OCI-LY7 (cell line): Measurements from ENCODE around the gene CRB2.

Source experiments
- CTCF ChIP-seq: fragments of 200-600 bp; sonication (generic); conservative IDR thresholded peaks from 2 replicates; pipeline ENCODE4 v1.5.1; 2014; ENCODE audit warnings: mild to moderate bottlenecking, antibody characterized with exemption, low read length, moderate library complexity, mixed read lengths
- EZH2phosphoT487 ChIP-seq: fragments of 200-600 bp; sonication (generic); IDR thresholded peaks from 2 replicates; pipeline ENCODE4 v1.6.1; 2018; ENCODE audit warnings: low read depth, borderline replicate concordance, mild to moderate bottlenecking, mixed run types, antibody characterized with exemption, low read length, moderate library complexity, mixed read lengths

GRCh38 chr9:123354806-123355508 lies 1.0 kb upstream of the CRB2 start:
- TF ChIP-seq CTCF, result no peak
- no peak for TF ChIP-seq EZH2phosphoT487
